ENCODE results near the gene CAV3.

- TF ChIP-seq CTCF (optimal IDR thresholded peaks at IDR 0.05 in 1 of 3, IDR thresholded peaks at IDR 0.05 in 1 of 3, conservative IDR thresholded peaks at IDR 0.05 in 1 of 3; ENCODE audit: extremely low read depth in 1 of 3, insufficient read depth in 2 of 3, low read length in 3 of 3) (no peak), EZH2 (IDR thresholded peaks at IDR 0.05; ENCODE audit: low read length) (no peak)
Measured at GRCh38 chr3:8780279-8780678, 46.7 kb downstream of the CAV3 start.
